NCI-H460 (cell line): Measurements from ENCODE around the gene CBFA2T2. TPM values are rescaled to one million over a fixed set of nuclear protein-coding genes. Genes with fewer than 3 reads are reported as not detected.

Experiments used
- DNase-seq: peaks from one replicate; pipeline ENCODE4 v3.0.0-alpha.2; 2016; ENCODE audit warnings: low read depth; ENCODE audit errors: extremely low read depth
- total RNA-seq: library from RNA; depleted of rRNA; stranded (reverse); fragments of >200 nt; shearing (Covaris generic); gene quantifications from 2 replicates; pipeline ENCODE4 v1.2.3, GENCODE V29; 2014

CBFA2T2 gene
- total RNA-seq, 1 experiment from 2014 or later: 4.2 TPM

GRCh38 chr20:33672426-33673113 lies 182.7 kb downstream of the CBFA2T2 start:
- no peak for DNase-seq

DNA sequence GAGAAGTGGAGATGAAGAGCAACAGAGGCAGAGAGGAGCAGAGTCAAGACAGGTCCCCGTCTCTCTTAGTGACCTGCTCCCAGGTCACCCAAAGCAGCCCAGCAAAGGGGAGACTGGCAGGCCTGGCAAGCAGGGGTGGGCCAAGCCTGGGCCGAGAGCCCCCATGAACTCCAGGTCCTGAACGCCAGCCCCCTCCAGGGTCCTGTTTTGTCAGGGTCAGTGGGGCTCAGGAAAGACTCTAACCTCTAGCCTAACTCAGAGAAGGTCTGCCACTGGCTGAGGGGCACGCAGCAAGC lies 183.2 kb downstream of the CBFA2T2 start:
- DNase-seq: no peak

- no peak for DNase-seq
Measured at GRCh38 chr20:33673410-33674293, 183.8 kb downstream of the CBFA2T2 start.

DNA sequence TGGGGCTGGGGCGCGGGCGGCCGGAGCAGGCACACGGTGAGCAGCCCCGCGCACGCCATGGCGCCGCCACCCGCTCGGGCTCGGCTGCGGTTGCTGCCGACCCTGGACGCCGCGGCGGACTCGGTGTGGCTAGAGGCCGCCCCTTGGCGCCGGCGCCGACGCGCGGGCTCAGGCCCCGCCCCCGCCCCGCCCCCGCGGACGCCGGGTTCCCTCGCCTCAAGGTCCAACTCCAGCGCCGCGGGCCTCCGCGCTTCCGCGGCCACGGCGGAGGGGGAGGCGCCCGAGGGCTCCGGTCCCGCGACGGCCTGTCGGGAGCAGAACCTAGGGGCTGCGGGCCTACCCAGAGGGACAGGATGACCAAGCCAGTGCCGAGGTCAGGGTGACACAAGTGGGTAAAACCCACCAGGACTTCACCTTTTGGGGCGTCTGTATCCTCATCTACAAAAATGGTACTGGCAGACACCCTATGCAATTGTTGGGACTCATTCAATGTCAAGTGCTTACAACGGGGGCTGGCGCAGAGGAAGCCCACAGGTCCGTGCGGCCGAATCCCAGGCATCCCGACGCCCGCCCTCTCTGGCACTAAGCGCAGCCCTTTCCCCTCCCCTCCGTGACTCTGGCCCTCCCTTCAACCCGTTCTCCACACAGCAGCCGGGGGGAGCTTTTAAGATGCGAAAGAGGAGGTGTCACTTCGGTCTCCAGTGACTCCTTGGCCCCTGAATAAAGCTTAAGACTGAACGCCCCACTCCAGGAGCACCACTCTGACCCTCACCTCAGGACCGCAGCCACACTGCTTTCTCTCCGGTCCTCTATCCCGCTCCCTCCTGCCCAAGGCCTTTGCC lies 184.6 kb downstream of the CBFA2T2 start, which contains the start of gene NECAB3:
TSS of gene NECAB3 (minus strand) at position 135 of the 842 bp plus-strand sequence. CDS start at position 59, 76 bp downstream.
- DNase-seq: peak; percentile 79

- no peak for DNase-seq
Measured at GRCh38 chr20:33675136-33675959, 185.5 kb downstream of the CBFA2T2 start.

- DNase-seq: no peak
Measured at GRCh38 chr20:33676121-33676520, 186.2 kb downstream of the CBFA2T2 start.

- DNase-seq: no peak
Measured at GRCh38 chr20:33676652-33677645, 187.1 kb downstream of the CBFA2T2 start.

GRCh38 chr20:33677991-33678702 lies 188.3 kb downstream of the CBFA2T2 start:
- no peak for DNase-seq

DNA sequence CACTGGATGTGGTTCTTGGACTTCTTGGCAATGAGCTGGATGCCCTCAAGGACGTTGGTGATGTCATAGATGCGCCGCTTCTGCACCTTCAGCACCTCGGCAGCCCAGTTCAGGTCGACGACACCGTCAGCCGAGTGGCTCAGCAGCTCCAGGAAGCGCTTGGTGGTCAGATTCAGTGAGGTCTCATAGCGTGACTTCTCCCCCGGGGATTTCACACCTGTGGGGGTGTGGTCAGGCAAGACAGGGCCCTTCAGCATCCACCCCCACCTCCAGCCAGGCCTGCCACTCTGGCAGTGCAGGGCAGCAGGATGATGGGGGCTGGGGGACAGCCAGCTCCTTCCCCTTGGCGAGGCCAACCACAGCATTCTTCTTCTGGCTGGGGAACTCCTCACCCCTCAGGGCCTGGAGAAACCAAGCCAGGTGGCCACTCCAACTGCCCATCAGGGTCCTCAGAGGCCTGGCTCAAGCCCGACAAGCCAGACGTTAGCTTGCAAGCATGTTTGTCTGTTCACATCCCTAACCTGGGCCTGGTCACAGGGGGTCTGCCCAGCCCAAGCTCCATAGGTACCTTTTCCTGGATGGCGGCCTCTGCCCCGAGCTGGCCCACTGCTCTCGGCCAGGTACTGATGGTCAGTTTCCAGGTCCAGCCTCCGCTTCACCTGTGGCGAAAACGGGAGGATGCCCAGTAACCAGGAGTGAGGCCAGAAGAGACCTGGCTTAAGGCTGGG lies 190.0 kb downstream of the CBFA2T2 start:
- no peak for DNase-seq

DNA sequence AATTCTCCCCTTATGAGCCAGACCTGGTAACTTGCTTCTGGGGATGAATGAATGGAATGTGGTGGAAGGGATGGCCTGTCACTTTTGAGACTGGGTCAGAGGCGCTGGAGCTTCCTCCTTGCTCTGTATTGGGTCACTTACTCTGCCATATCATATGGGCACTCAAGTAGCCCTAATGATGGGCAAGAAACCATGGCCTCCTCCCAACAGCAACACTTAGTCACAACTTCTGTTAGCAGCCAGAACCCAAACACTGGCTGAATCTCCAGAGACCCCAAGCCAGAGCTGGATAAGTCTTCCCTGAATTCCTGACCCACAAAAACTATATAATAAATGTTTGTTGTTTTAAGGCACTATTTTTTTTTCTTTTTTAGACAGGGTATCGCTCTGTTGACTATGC lies 190.8 kb downstream of the CBFA2T2 start:
- DNase-seq: no peak

GRCh38 chr20:33681288-33681687 lies 191.4 kb downstream of the CBFA2T2 start:
- DNase-seq: no peak

DNA sequence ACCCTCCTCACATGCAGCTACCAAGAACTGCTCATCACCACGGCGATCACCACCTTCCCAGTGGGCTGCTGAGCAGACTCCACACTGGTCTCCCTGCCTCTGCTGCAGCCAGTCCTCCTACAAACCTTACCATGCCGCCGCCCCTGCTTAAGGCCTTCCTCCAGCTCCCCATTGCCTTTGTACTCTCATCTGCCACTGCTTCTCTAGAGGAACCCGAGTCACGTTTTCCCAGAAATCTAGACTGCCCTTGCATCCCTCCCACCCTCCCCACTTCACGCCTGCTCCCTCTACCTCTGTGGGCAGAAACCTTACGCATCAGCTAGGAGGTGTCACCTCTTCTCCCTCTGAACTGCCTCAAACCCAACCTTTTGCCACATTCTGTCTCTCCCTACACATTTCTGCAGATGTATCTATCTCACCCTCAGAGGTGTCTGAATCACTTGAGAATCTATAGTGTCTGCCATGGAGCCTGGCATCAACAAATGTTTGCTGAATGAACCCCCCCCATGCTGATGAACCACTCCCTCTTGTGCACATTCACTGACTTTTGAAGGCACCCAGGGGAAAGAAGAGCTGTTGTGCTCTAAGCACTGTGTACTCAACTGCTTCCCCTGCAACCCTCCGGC lies 191.9 kb downstream of the CBFA2T2 start:
- DNase-seq: no peak

- DNase-seq: no peak
Measured at GRCh38 chr20:33684533-33685327, 194.8 kb downstream of the CBFA2T2 start.

- no peak for DNase-seq
Measured at GRCh38 chr20:33685328-33686099, 195.6 kb downstream of the CBFA2T2 start.

DNA sequence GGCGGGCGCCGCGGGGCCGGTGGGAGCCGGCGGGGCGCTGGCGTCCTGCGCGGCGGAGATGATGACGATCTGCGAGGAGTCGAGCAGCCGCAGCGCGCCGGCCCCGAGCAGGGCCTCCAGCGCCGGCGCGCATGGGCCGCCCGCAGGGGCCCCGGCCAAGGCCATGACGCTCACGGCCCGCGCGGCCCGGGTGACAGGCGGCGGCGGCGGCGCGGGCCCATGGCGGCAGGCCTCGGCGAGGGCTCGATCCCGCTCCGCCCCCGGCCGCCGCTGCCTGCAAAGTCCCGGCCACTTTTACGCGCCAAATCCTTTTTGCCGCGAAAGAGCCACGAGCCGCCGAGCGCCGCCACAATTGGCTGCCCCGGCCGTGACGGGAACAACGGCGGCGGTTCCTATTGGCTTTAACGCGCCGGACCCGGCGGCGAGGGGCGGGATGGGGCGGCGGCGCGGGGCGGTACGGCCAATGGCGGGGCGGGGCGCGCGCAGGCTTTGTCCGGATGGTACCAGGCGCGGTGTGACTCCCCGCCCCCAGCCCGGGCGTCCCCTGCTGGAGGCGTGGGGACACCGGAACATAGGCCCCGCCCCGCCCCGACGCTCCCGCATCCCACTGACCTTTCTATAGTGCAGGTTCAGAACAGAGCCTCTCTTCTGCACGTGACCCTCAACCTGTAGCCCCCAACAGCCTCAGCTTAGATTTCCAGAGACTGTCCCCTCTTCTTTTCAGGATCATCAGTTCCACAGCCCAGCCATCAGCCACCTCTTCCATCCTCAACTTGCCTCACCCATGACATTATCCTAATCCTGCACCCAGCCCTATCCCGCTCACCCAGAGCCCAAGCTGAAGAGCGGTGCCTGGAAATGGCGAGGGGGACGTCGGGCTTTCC lies 196.4 kb downstream of the CBFA2T2 start, which contains the start of gene E2F1:
TSS of gene E2F1 (minus strand) at position 286 of the 884 bp plus-strand sequence. CDS start at position 165, 121 bp downstream.
- DNase-seq: peak; percentile 92
